H1 (cell line): ENCODE data around the gene IGFALS. TPM values are rescaled to one million over a fixed set of nuclear protein-coding genes. Genes with fewer than 3 reads are reported as not detected.
"Not testable (repeated sequence)": the region's sequence is repeated elsewhere in the genome, so short reads cannot be mapped to it uniquely, and the experiment has no call there.

Source experiments
- CTCF ChIA-PET: fragments of 300-600 bp; sonication (Branson Sonifier 250); formaldehyde crosslinking; loops from one replicate; lab custom pipeline; 2021; ENCODE audit not compliant: partially characterized antibody; lab: Charles Lee
- POLR2A ChIA-PET: fragments of 300-600 bp; sonication (Branson Sonifier 250); formaldehyde crosslinking; loops from one replicate; lab custom pipeline; 2021; ENCODE audit warnings: inconsistent platforms; ENCODE audit not compliant: partially characterized antibody; lab: Charles Lee
- DNase-seq, 2 experiments: peaks; one replicate each; pipeline versions ENCODE4 v3.0.0 to v3.0.0-alpha.2; 2010 to 2022; ENCODE audit warnings: low spot score in 2 of 2, low read depth in 1 of 2, mixed read lengths in 1 of 2
- FAIRE-seq: peaks from 2 replicates; lab custom pipeline; 2011; peaks lifted over from hg19 to GRCh38; lab: Jason Lieb, UNC
- H2AFZ ChIP-seq: 2 replicates; pipeline ENCODE4 v1.8.1; 2012; ENCODE audit warnings: low read length, inconsistent platforms
- H2AK5ac ChIP-seq: 2 replicates; pipeline ENCODE4 v1.6.1; 2013; ENCODE audit warnings: low read depth, low read length
- H2BK120ac ChIP-seq: replicated peaks from 2 replicates; pipeline ENCODE3; 2013; ENCODE audit warnings: low read depth, low read length, inconsistent platforms
- H2BK12ac ChIP-seq: 2 replicates; pipeline ENCODE4 v1.6.1; 2013; ENCODE audit warnings: low read depth, low read length
- H2BK15ac ChIP-seq: 2 replicates; pipeline ENCODE4 v1.6.1; 2013; ENCODE audit warnings: low read length
- H2BK20ac ChIP-seq: 2 replicates; pipeline ENCODE4 v1.6.1; 2013; ENCODE audit warnings: low read length
- H2BK5ac ChIP-seq: 2 replicates; pipeline ENCODE4 v1.6.1; 2013; ENCODE audit warnings: low read depth, low read length
- H3K14ac ChIP-seq: 2 replicates; pipeline ENCODE4 v1.6.1; 2013; ENCODE audit warnings: inconsistent platforms; ENCODE audit not compliant: insufficient read length
- H3K18ac ChIP-seq: 2 replicates; pipeline ENCODE4 v1.6.1; 2013; ENCODE audit warnings: low read length; ENCODE audit errors: extremely low read depth
- H3K23ac ChIP-seq: 2 replicates; pipeline ENCODE4 v1.6.1; 2013; ENCODE audit warnings: inconsistent platforms; ENCODE audit not compliant: insufficient read length
- H3K23me2 ChIP-seq: 2 replicates; pipeline ENCODE4 v1.6.1; 2013; ENCODE audit warnings: low read depth, low read length
- H3K27ac ChIP-seq: 2 replicates; pipeline ENCODE4 v1.6.1; 2011; ENCODE audit warnings: low read depth, low read length, inconsistent platforms
- H3K27me3 ChIP-seq, 4 experiments: replicated peaks in 1 of 4; 1 replicate in 1 of 4; 2 replicates in 3 of 4; pipeline versions ENCODE4 v1.6.1 to v1.8.1; 2011 to 2013; ENCODE audit warnings: low read length in 3 of 4, mild to moderate bottlenecking in 3 of 4, inconsistent platforms in 2 of 4, mixed read lengths in 2 of 4, moderate library complexity in 1 of 4; ENCODE audit not compliant: control insufficient read depth in 3 of 4, insufficient read depth in 3 of 4; ENCODE audit errors: extremely low read depth in 1 of 4
- H3K36me3 ChIP-seq, 4 experiments: 2 replicates each; pipeline versions ENCODE4 v1.6.1 to v1.8.1; 2011 to 2013; ENCODE audit warnings: mild to moderate bottlenecking in 4 of 4, low read length in 3 of 4, moderate library complexity in 2 of 4, control low read depth in 1 of 4, inconsistent platforms in 1 of 4; ENCODE audit not compliant: insufficient read depth in 4 of 4, control insufficient read depth in 2 of 4
- H3K4ac ChIP-seq: replicated peaks from 2 replicates; pipeline ENCODE3; 2013; ENCODE audit warnings: low read length, low read depth, mixed read lengths, inconsistent platforms; ENCODE audit not compliant: insufficient read length
- H3K4me1 ChIP-seq, 4 experiments: replicated peaks in 1 of 4; 1 replicate in 1 of 4; 2 replicates in 3 of 4; pipeline versions ENCODE4 v1.6.1 to v1.8.1; 2011 to 2013; ENCODE audit warnings: low read length in 3 of 4, inconsistent platforms in 2 of 4, mixed read lengths in 1 of 4; ENCODE audit not compliant: insufficient read depth in 4 of 4, control insufficient read depth in 3 of 4
- H3K4me2 ChIP-seq, 2 experiments: 2 replicates each; pipeline versions ENCODE4 v1.6.1 to v1.8.1; 2011 to 2013; ENCODE audit warnings: low read depth in 2 of 2, low read length in 2 of 2, control low read depth in 1 of 2, inconsistent platforms in 1 of 2, mild to moderate bottlenecking in 1 of 2; ENCODE audit not compliant: insufficient read depth in 1 of 2
- H3K4me3 ChIP-seq, 4 experiments: fragments of 200-600, 300-600 bp in 1 of 4; sonication (generic), shearing (Covaris generic), sonication (Bioruptor Twin) in 1 of 4; 2 replicates each; pipeline versions ENCODE4 v1.5.1 to v1.8.1; 2011 to 2016; ENCODE audit warnings: low read length in 4 of 4, low read depth in 3 of 4, control low read depth in 2 of 4, inconsistent platforms in 2 of 4, mild to moderate bottlenecking in 2 of 4, mixed read lengths in 1 of 4, moderate library complexity in 1 of 4; ENCODE audit not compliant: insufficient read depth in 2 of 4; ENCODE audit errors: extremely low read depth in 1 of 4
- H3K56ac ChIP-seq: replicated peaks from 2 replicates; pipeline ENCODE3; 2013; ENCODE audit warnings: low read depth, mild to moderate bottlenecking, mixed read lengths, low read length, inconsistent platforms; ENCODE audit not compliant: insufficient read length
- H3K79me1 ChIP-seq: 2 replicates; pipeline ENCODE4 v1.6.1; 2013; ENCODE audit warnings: low read depth, low read length, control low read depth
- H3K79me2 ChIP-seq, 2 experiments: 2 replicates each; pipeline versions ENCODE4 v1.6.1 to v1.8.1; 2012 to 2013; ENCODE audit warnings: low read length in 2 of 2, mild to moderate bottlenecking in 2 of 2, inconsistent platforms in 1 of 2; ENCODE audit not compliant: insufficient read depth in 2 of 2, control insufficient read depth in 1 of 2
- H3K9ac ChIP-seq, 4 experiments: replicated peaks in 1 of 4; 1 replicate in 1 of 4; 2 replicates in 3 of 4; pipeline versions ENCODE4 v1.6.1 to v1.8.1; 2011 to 2013; ENCODE audit warnings: low read depth in 3 of 4, low read length in 3 of 4, control low read depth in 2 of 4, mild to moderate bottlenecking in 2 of 4, moderate library complexity in 2 of 4, inconsistent platforms in 1 of 4; ENCODE audit errors: extremely low read depth in 1 of 4
- H3K9me3 ChIP-seq, 2 experiments: 2 replicates each; pipeline versions ENCODE4 v1.6.1 to v1.8.1; 2012 to 2013; ENCODE audit warnings: mild to moderate bottlenecking in 2 of 2, moderate library complexity in 2 of 2, control low read depth in 1 of 2, inconsistent platforms in 1 of 2, low read depth in 1 of 2, low read length in 1 of 2, mixed read lengths in 1 of 2; ENCODE audit not compliant: insufficient read depth in 2 of 2
- H4K20me1 ChIP-seq, 2 experiments: replicated peaks in 1 of 2; 2 replicates each; pipeline versions ENCODE3 to v1.8.1; 2011 to 2013; ENCODE audit warnings: inconsistent platforms in 2 of 2, low read length in 2 of 2, mild to moderate bottlenecking in 1 of 2; ENCODE audit not compliant: insufficient read depth in 2 of 2, control insufficient read depth in 1 of 2
- H4K5ac ChIP-seq: 2 replicates; pipeline ENCODE4 v1.6.1; 2013; ENCODE audit warnings: low read length, low read depth, mixed read lengths, inconsistent platforms; ENCODE audit not compliant: insufficient read length
- H4K8ac ChIP-seq: 2 replicates; pipeline ENCODE4 v1.8.0; 2013; ENCODE audit warnings: mild to moderate bottlenecking, moderate library complexity, low read length, inconsistent platforms; ENCODE audit not compliant: insufficient read depth; ENCODE audit errors: extremely low read depth
- H4K91ac ChIP-seq: replicated peaks from 2 replicates; pipeline ENCODE3; 2013; ENCODE audit warnings: low read length, mixed read lengths, inconsistent platforms; ENCODE audit not compliant: insufficient read length
- WGBS, 2 experiments: shearing (Covaris generic) in 1 of 2; methylation state at CpG; one replicate each; pipeline versions ENCODE4 v1.1.6 to v1.1.7; 2013 to 2015; ENCODE audit warnings: low lambda C conversion rate in 2 of 2, mixed read lengths in 2 of 2, inconsistent platforms in 1 of 2, low coverage in 1 of 2, missing lambda C conversion rate in 1 of 2; ENCODE audit not compliant: insufficient replicate concordance in 2 of 2, insufficient coverage in 1 of 2, insufficient read length in 1 of 2; ENCODE audit errors: extremely low coverage in 1 of 2, missing lambda C conversion rate in 1 of 2; 5-methylcytosine and 5-hydroxymethylcytosine counted together
- polyA plus RNA-seq, 7 experiments: library from polyadenylated mRNA; depleted of rRNA in 3 of 7; stranded (reverse) in 5 of 7; unstranded in 2 of 7; fragments of >200 nt in 5 of 7; fragments of 200-250 nt in 2 of 7; gene quantifications; 1 replicate in 5 of 7; 2 replicates in 1 of 7; 4 replicates in 1 of 7; pipeline versions ENCODE4 v1.2.1 to v1.2.3, GENCODE V29; 2011 to 2013; ENCODE audit warnings: missing spikeins in 2 of 7, mixed read lengths in 2 of 7
- total RNA-seq: library from RNA; stranded (reverse); fragmentation: NEBNext Ultra II Directional; extraction: Animal tissue kit (Norgen Biotek cat#: 25700); gene quantifications from 2 replicates; pipeline ENCODE4 v1.2.1, GENCODE V29; 2021

Gene IGFALS
- total and polyA plus RNA-seq, 2 of the 8 experiments (the other 6 are each of a cell fraction or from before 2014, with no cell fraction given) = not detected

GRCh38 chr16:1799263-1799662, 5.8 kb upstream of the IGFALS start:
- H3K9ac ChIP-seq, H3K4ac ChIP-seq, H3K18ac ChIP-seq, FAIRE-seq, H2AK5ac ChIP-seq, H3K4me3 ChIP-seq, H3K79me1 ChIP-seq, H3K23me2 ChIP-seq, H3K27ac ChIP-seq, H2AFZ ChIP-seq, CTCF ChIA-PET, H3K36me3 ChIP-seq, H3K23ac ChIP-seq, H3K56ac ChIP-seq, H3K27me3 ChIP-seq, POLR2A ChIA-PET, H3K79me2 ChIP-seq, H4K20me1 ChIP-seq, H4K91ac ChIP-seq, H2BK5ac ChIP-seq, H2BK15ac ChIP-seq, H4K5ac ChIP-seq, H3K4me1 ChIP-seq, H2BK20ac ChIP-seq, DNase-seq, H2BK12ac ChIP-seq, H2BK120ac ChIP-seq, H3K14ac ChIP-seq, H3K4me2 ChIP-seq, H4K8ac ChIP-seq: not testable (repeated sequence)
- WGBS, 2 experiments = 69% methylated on average over 5 of the region's 5 CpGs; no CpG with 5 or more reads in 1 of the 2 experiments
- H3K9me3 ChIP-seq = peaks cover 29% of the 10 kb centered on the region in 2 experiments
